Measurements from ENCODE around the gene PLSCR1.
A peak's percentile ranks its signal among the peaks of the same experiment; 100 is the strongest.

PLSCR1 gene

DNA sequence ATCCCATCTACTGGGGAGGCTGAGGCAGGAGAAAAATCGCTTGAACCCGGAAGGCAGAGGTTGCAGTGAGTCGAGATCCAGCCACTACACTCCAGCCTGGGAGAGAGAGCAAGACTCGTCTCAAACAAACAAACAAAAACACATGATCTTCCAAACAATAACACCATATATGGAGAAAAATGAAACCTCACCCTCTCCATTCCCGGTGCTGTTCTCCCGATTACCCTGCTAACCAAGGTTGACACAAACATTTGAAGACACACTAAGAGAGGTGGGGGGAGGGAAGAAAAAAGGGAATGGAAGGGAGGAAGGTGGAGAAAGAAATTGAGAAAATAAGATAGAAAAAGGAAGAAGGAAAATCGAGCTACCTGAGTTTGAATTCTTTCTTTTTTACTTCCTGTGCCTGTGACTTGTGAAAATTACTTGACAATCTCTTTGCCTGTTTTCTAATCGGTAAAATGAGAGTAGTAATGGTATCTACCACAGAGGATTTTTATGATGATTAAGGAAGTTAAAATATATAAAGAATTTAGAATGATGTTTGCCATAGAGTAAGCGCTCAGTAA lies 73.9 kb downstream of the PLSCR1 start:
- no peaks in the 10 kb centered on the region for H3K79me2 ChIP-seq (ENCODE audit: insufficient read depth, low read length)
- H3F3A ChIP-seq (ENCODE audit: insufficient read depth): no peaks in the 10 kb centered on the region
- no peaks in the 10 kb centered on the region for H3K27me3 ChIP-seq (ENCODE audit: low read length)
- H3K9me3 ChIP-seq (ENCODE audit: insufficient read depth, low read length): no peaks in the 10 kb centered on the region
- no peak for TF ChIP-seq EZH2phosphoT487 (conservative IDR thresholded peaks at IDR 0.05; ENCODE audit: low read length)
- no peak for TF ChIP-seq CTCF (IDR thresholded peaks at IDR 0.05; ENCODE audit: insufficient read depth, low read length, poor library complexity, severe bottlenecking)
- H3K36me3 ChIP-seq (ENCODE audit: low read length): no peaks in the 10 kb centered on the region
- peak overlapping the region; percentile 27 for H2AFZ ChIP-seq (ENCODE audit: low read depth, low read length, severe bottlenecking)
- H4K20me1 ChIP-seq (ENCODE audit: low read depth, low read length): no peaks in the 10 kb centered on the region
- H3K27ac ChIP-seq (ENCODE audit: low read depth, low read length): no peak overlapping the region
- H3K4me3 ChIP-seq (ENCODE audit: insufficient read depth, low read length, poor library complexity, severe bottlenecking): no peak overlapping the region
- no peak overlapping the region for H3K9ac ChIP-seq (ENCODE audit: low read length)
- H3K9me2 ChIP-seq (replicated peaks; ENCODE audit: insufficient read depth, low read length): no peaks in the 10 kb centered on the region
- H3K4me2 ChIP-seq (ENCODE audit: low read depth, low read length, poor library complexity, severe bottlenecking): no peak overlapping the region

DNA sequence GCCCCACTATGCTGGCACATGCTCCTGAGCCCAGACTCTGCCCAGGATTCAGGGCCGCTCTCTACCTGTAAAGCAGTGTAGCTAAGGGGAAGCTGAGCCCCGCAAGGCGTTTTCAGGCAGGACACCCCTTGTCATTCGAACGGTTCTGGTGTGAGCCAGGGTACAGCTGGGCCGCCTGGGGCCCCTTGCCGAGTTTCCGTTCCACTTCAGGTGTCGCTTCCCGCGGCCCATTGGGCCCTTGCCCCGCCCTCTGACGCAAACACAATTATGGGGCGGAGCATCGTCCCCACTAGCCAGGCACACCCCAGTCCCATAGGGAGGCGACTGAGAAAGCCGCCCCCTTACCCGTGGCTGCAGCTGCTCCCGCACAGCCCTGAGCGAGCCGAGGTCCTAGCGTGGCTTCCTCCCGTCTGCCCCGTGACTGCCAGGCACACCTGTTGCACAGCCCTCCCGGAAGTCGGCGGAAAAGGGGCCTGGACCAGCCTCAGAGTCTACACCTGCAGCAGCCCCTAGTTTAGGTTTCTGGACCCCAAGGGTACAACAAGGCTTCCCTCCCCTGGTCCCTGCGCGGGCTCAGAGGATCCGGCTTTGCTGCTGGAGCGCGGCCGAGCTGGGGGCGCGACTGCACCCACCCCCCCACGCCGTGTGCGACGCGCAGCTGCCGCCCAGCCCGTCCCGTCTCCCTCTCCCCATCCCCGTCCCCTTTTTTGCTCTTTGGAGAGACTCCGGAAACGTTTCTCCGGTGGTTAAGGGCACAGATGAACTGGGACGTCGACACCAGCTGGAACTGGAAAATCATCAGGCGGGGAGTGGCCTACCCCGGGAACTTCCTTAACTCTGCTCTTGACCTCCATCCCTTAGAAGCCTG lies 75.0 kb downstream of the PLSCR1 start, which contains the start of gene PLSCR2:
Gene PLSCR2, minus strand, starts transcription at position 412 of the 868 bp plus-strand sequence. CDS start 9,657 bp downstream, outside the sequence.
- Histone ChIP-seq H3K27ac (ENCODE audit: low read depth, low read length) (no peak within 1 kb of the TSS), H3K4me3 (ENCODE audit: insufficient read depth, low read length, poor library complexity, severe bottlenecking) (peak within 1 kb of the TSS; percentile 16), H3K36me3 (ENCODE audit: low read length) (no peaks in the 10 kb centered on the region), H3K9ac (ENCODE audit: low read length) (peak within 1 kb of the TSS; percentile 22; the same call in 1 of the 2 replicates), H3K27me3 (ENCODE audit: low read length) (no peaks in the 10 kb centered on the region), H2AFZ (ENCODE audit: low read depth, low read length, severe bottlenecking) (peak within 1 kb of the TSS; percentile 92), H3F3A (ENCODE audit: insufficient read depth) (no peaks in the 10 kb centered on the region), H3K9me2 (replicated peaks; ENCODE audit: insufficient read depth, low read length) (no peaks in the 10 kb centered on the region), H3K4me2 (ENCODE audit: low read depth, low read length, poor library complexity, severe bottlenecking) (peak within 1 kb of the TSS; percentile 41), H3K79me2 (ENCODE audit: insufficient read depth, low read length) (no peaks in the 10 kb centered on the region), H4K20me1 (ENCODE audit: low read depth, low read length) (no peaks in the 10 kb centered on the region), H3K9me3 (ENCODE audit: insufficient read depth, low read length) (no peaks in the 10 kb centered on the region)
- no peak for TF ChIP-seq CTCF (IDR thresholded peaks at IDR 0.05; ENCODE audit: insufficient read depth, low read length, poor library complexity, severe bottlenecking)
- TF ChIP-seq EZH2phosphoT487 (conservative IDR thresholded peaks at IDR 0.05; ENCODE audit: low read length): no peak

DNA sequence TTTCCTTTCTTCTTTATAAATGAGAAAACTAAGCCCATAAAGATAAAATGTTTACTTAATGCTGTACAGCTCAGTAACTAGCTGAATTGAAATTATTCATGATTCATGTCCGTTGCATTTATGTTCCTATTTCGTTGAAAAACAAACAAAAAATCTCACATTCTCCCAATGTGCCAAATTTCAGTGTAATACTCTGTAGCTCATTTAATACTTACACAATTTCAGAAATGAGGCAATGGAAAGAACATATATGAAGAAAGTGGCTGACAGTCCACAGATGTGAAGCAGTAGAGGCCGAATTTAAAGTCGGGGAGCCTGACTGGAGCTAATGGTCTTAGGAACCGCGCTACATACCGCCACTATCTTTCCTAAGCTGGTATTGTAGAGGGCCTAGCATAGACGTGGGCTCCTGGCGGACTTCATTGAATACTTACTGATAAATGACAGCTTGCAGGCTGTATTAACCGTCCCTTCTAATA lies 75.7 kb downstream of the PLSCR1 start:
- Histone ChIP-seq H3K4me2 (ENCODE audit: low read depth, low read length, poor library complexity, severe bottlenecking) (no peak overlapping the region), H4K20me1 (ENCODE audit: low read depth, low read length) (no peaks in the 10 kb centered on the region), H3K9ac (ENCODE audit: low read length) (no peak overlapping the region), H3K4me3 (ENCODE audit: insufficient read depth, low read length, poor library complexity, severe bottlenecking) (no peak overlapping the region), H3K27ac (ENCODE audit: low read depth, low read length) (no peak overlapping the region), H3K9me2 (replicated peaks; ENCODE audit: insufficient read depth, low read length) (no peaks in the 10 kb centered on the region), H3K27me3 (ENCODE audit: low read length) (no peaks in the 10 kb centered on the region), H3K36me3 (ENCODE audit: low read length) (no peaks in the 10 kb centered on the region), H2AFZ (ENCODE audit: low read depth, low read length, severe bottlenecking) (peak overlapping the region; percentile 92), H3K9me3 (ENCODE audit: insufficient read depth, low read length) (no peaks in the 10 kb centered on the region), H3F3A (ENCODE audit: insufficient read depth) (no peaks in the 10 kb centered on the region), H3K79me2 (ENCODE audit: insufficient read depth, low read length) (no peaks in the 10 kb centered on the region)
- no peak for TF ChIP-seq CTCF (IDR thresholded peaks at IDR 0.05; ENCODE audit: insufficient read depth, low read length, poor library complexity, severe bottlenecking)
- no peak for TF ChIP-seq EZH2phosphoT487 (conservative IDR thresholded peaks at IDR 0.05; ENCODE audit: low read length)

Data from SU-DHL-6 (cell line).